GM12892 (cell line): ENCODE data around the gene R3HDM1.

Experiments used
- POLR2A ChIP-seq: IDR thresholded peaks from 2 replicates; pipeline ENCODE4 v1.6.1; 2011; ENCODE audit warnings: low read depth, low read length, control low read depth
- POLR2AphosphoS5 ChIP-seq: IDR thresholded peaks from 2 replicates; pipeline ENCODE4 v1.6.1; 2011; ENCODE audit warnings: low read depth, low read length, control low read depth
- TAF1 ChIP-seq: IDR thresholded peaks from 2 replicates; pipeline ENCODE4 v1.6.1; 2011; ENCODE audit warnings: low read depth, mild to moderate bottlenecking, control low read depth, low read length, borderline replicate concordance

DNA sequence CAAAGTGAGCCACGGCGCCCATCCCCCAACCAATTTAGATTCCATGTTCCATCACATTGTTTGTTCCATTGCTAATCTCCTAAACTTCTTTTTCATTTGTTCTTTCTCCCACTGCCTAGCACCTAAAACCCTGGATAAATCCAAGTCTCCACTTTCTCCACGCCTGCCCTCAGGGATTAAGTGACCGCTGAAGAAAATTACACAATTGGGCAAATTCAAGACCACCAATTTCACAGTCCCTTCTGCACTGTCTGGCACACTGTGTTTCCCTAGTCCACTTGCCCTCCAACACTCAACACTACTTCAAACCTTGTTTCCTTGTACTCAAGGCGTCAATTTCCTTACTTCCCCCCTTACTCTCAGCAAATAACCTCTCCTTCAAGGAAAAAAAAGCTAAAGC is 205.3 kb downstream of the R3HDM1 start:
- TF ChIP-seq POLR2A (no peak), TAF1 (no peak), POLR2AphosphoS5 (no peak)
